Mammary epithelial cell (primary cell): ENCODE data around the gene APOBEC3A.

ENCODE experiments used
- CTCF ChIP-seq, 2 donors: IDR thresholded peaks in 1 of 2; conservative IDR thresholded peaks in 1 of 2; 2 replicates each; pipeline ENCODE4 v1.5.1; 2011 to 2012; ENCODE audit warnings: inconsistent platforms in 2 of 2, low read length in 2 of 2, mild to moderate bottlenecking in 2 of 2, control low read depth in 1 of 2, low read depth in 1 of 2; ENCODE audit not compliant: insufficient read depth in 1 of 2; ENCODE audit errors: extremely low read depth in 1 of 2
- EZH2 ChIP-seq: IDR thresholded peaks from 2 replicates; pipeline ENCODE4 v1.6.1; 2012; ENCODE audit warnings: low read length, inconsistent platforms, borderline replicate concordance

- TF ChIP-seq CTCF (conservative IDR thresholded peaks at IDR 0.05 in 1 of 2, IDR thresholded peaks at IDR 0.05 in 1 of 2; ENCODE audit: extremely low read depth in 1 of 2, insufficient read depth in 1 of 2, low read depth in 1 of 2, low read length in 2 of 2), result no peak
- TF ChIP-seq EZH2, result no peak
Measured at GRCh38 chr22:38989466-38989865, 32.1 kb downstream of the APOBEC3A start.
